ENCODE data around the gene HDAC4. TPM values are rescaled to one million over a fixed set of nuclear protein-coding genes. Genes with fewer than 3 reads are reported as not detected.

The HDAC4 gene
- total and polyA plus RNA-seq, 2 of the 8 experiments (the other 6 are each of a cell fraction or from before 2014, with no cell fraction given) = 15.4 to 31.5 TPM

DNA sequence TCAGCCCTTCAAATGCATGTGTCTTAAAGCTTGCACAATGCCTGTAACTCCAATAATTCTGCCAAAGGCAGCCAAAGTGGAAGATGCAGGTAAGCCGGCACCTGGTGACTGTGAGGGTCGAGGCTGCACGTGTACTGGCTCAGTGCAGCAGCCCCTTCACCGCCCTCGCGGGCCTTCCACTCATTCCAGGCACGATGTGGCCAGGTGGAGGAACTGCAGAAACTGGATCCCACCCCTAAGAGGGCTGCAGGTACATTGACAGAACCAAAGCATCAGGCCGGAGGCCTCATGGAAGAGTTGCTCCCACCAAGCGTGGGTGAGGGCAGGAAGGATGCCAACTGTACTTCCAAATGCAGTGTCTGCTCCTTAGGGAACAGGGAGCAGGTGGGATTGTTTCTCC, 253.4 kb downstream of the HDAC4 start (continued):
- TF ChIP-seq RXRA (IDR thresholded peaks at IDR 0.05; ENCODE audit: insufficient read depth, low read depth, low read length) (no peak), EP300 (IDR thresholded peaks at IDR 0.05; ENCODE audit: borderline replicate concordance in 1 of 2, low read depth in 2 of 2, low read length in 2 of 2) (no peak), EGR1 (IDR thresholded peaks at IDR 0.05; ENCODE audit: borderline replicate concordance, low read depth, low read length) (no peak)
- TF ChIP-seq, protein P1, sequence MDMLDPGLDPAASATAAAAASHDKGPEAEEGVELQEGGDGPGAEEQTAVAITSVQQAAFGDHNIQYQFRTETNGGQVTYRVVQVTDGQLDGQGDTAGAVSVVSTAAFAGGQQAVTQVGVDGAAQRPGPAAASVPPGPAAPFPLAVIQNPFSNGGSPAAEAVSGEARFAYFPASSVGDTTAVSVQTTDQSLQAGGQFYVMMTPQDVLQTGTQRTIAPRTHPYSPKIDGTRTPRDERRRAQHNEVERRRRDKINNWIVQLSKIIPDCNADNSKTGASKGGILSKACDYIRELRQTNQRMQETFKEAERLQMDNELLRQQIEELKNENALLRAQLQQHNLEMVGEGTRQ (IDR thresholded peaks at IDR 0.05; ENCODE audit: low read length) = no peak

Data from H1 (cell line).